GM10266 (cell line): ENCODE results near the gene DIAPH3.
"Not testable (repeated sequence)": the region's sequence is repeated elsewhere in the genome, so short reads cannot be mapped to it uniquely, and the experiment has no call there.

Experiments used
- DNase-seq: peaks from one replicate; pipeline ENCODE4 v3.0.0; 2012; ENCODE audit errors: extremely low spot score
- TF ChIP-seq, protein P1 (sequence below): IDR thresholded peaks from 2 replicates; pipeline ENCODE4 v1.5.1; 2012; ENCODE audit warnings: mild to moderate bottlenecking, low read depth; ENCODE audit not compliant: control insufficient read depth, insufficient read depth; ENCODE audit errors: missing control alignments

Gene DIAPH3

DNA sequence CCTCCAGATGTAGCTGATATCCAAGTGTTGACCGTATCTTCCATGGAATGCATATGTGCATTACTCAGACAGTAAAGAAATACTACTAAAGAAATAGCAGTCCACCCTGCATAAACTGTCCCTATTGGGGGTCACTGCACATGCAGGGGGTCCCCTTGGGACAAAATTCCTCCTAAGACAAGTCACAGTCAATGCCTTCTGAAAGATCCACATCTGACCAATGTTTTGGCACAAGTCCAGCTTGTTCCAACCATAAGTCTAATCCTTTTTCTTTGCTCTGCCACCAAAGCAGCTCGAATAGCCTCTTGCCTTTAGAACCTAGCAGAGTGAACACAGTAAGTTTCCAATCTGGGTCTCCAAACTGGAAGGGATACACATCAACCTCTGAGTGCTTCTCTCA lies 87.9 kb downstream of the DIAPH3 start:
- TF ChIP-seq, protein P1, sequence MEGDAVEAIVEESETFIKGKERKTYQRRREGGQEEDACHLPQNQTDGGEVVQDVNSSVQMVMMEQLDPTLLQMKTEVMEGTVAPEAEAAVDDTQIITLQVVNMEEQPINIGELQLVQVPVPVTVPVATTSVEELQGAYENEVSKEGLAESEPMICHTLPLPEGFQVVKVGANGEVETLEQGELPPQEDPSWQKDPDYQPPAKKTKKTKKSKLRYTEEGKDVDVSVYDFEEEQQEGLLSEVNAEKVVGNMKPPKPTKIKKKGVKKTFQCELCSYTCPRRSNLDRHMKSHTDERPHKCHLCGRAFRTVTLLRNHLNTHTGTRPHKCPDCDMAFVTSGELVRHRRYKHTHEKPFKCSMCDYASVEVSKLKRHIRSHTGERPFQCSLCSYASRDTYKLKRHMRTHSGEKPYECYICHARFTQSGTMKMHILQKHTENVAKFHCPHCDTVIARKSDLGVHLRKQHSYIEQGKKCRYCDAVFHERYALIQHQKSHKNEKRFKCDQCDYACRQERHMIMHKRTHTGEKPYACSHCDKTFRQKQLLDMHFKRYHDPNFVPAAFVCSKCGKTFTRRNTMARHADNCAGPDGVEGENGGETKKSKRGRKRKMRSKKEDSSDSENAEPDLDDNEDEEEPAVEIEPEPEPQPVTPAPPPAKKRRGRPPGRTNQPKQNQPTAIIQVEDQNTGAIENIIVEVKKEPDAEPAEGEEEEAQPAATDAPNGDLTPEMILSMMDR = no peak

DNA sequence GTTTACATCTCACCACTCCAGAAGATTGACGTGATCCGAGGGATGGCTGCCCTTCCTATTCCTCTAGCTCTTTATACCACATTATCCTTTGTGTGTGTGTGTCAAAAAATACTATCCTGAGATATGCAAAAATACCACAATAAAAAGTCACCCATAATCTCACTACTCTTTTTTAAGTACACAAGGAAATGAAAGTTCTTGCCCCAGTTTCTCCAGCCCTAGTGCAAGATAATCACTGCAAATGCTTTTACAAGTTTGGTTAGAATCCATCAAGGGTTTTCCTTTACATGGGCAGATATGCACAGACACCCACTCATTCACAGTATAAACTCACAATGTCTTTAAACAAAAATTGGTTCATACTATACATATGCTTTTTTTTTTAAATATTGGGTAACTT lies 89.3 kb downstream of the DIAPH3 start:
- TF ChIP-seq, protein P1 = no peak
- DNase-seq = no peak

More for the DNA sequence above, 87.9 kb downstream of the DIAPH3 start:
- no peak for DNase-seq

DNA sequence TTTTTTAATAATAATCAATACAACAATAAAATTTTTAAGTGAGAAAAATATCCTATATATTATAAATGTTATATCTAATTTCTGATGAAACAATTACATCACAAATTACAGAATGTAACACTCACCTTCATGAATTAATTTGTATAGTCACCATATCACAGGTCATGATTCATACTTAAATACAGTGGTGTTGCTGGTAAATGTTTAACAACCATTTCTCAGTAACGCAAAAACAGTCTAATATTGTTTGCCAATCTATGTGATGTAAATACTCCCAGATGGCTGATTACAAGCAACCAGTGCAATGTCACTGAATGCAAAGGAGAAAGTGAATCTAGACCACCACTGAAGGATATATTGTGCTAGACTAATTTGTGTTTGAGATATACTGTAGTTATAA lies 97.5 kb downstream of the DIAPH3 start:
- no peak for DNase-seq
- TF ChIP-seq, protein P1 = no peak

DNA sequence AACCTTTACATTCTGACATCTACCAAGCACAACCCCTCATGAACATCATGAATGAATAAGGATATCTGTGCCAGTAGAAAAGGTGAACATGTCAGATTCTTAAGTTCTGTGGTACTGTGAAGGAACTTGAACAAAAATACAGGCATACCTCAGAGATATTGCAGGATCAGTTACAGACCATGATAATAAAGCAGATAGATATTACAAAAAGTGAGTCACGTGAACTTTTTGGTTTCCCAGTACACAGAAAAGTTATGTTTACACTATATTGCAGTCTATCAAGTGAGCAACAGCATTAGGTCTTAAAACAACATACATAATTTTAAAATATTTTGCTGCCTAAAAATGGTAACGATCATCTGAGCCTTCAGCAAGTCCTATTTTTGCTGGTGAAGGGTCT lies 101.2 kb downstream of the DIAPH3 start:
- TF ChIP-seq, protein P1 = no peak
- no peak for DNase-seq

DNA sequence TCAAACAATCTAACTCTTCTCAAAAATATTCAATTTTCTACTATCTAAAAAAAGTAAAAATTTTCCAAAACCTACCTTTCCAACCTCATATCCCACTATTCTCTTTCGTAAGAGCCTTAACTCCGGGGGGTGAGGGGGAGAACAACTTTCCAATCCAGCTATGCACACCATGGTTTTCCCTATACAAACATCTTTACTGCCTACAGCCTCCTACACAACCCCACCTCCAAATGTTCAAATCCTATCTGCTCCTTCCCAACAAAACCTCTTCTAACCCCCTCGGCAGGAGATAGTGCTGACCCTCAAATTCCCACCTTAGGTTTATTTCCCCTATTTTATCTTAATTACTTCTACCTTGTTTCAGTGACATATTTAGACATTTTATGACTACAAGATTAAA lies 102.0 kb downstream of the DIAPH3 start:
- TF ChIP-seq, protein P1 = no peak
- no peak for DNase-seq

DNA sequence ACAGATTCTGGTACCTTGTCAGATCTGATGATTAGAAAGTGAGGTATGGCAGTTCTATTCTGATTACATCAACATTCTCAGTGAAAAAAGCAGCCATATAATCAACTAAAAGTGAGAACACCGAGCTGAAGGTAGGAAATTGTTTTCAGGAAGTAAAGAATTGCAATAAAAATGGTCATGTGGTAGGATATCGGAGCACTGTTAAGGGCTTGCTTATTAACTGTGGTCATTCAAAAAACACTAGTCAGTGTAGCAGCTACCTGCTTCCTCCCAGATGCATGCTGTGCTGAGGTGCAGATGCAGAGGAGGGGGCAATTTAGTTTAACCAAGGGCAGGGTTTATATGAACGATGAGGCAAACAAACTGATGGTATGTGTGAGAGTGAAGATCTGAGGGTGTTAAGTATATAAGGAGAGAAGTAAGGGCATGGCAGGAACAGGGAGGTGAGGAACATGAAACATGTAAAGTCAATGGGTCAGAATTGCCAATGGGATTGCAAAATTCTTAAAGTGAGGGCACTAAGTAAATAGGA lies 111.9 kb downstream of the DIAPH3 start:
- DNase-seq = no peak
- TF ChIP-seq, protein P1 = no peak

DNA sequence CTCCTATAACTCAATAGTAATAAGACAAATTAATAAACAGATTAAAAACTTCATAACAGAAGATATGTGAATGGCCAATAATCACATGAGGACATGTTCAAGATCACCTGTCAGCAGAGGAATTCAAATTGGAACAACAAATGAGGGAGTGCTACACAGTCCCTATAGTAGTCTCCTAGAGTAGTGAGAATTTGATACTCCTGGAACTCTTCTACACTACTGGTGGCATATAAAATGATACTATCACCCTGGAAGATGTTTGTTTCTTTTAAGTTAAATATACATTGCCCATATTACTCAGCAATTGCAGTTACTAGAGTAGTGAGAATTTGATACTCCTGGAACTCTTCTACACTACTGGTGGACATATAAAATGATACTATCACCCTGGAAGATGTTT lies 115.4 kb downstream of the DIAPH3 start:
- not testable (repeated sequence) for DNase-seq

DNA sequence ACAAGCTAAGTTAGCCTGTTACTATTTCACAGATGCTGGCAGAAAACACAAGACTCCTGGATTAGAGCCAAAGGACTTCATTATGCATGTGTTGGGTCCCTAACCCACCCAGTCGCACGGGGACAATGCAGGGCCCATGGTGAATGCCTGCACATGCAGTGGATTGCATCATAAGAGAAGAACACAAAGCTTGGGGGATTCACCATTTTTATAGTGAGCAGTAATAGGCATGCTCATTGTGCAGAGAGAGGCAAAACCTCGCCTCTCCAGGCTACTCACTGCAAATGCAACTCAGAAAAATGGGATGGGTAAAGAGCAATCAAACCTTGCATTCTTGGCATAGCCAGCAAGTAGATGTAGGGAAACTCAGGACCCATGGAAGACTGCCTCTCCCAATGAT lies 115.8 kb downstream of the DIAPH3 start:
- TF ChIP-seq, protein P1 = no peak

More for the DNA sequence above, 115.8 kb downstream of the DIAPH3 start:
- no peak for DNase-seq
